ENCODE results near the gene RALY. TPM values are rescaled to one million over a fixed set of nuclear protein-coding genes. Genes with fewer than 3 reads are reported as not detected.

The RALY gene
- total and polyA plus RNA-seq, 2 donors (not counting 3 experiments of a cell fraction or from before 2014, with no cell fraction given) = 142 to 146 TPM

- dilution Hi-C loops (cut with MboI; ENCODE audit: extremely low pct_ligation_motif_present, low sequenced_read_pairs) = no loop called here
- no peak for DNase-seq (ENCODE audit: low read depth, low spot score)
- intact Hi-C loops (cut with micrococcal nuclease) = no loop called here
- H3K9me3 ChIP-seq (replicated peaks; ENCODE audit: control insufficient read depth, insufficient read depth, low read length) = no peaks in the 10 kb centered on the region
- no peak overlapping the region for H2AFZ ChIP-seq (ENCODE audit: low read depth, low read length)
- no peak for FAIRE-seq
- ChIA-PET CTCF (no interaction called here), POLR2A (no interaction called here)
- H3K4me2 ChIP-seq (ENCODE audit: insufficient read depth, low read length) = no peak overlapping the region
- peaks cover 13 to 28% of the 10 kb centered on the region in 2 experiments for H3K27me3 ChIP-seq (ENCODE audit: control insufficient read depth in 2 of 2, insufficient read depth in 2 of 2, low read length in 2 of 2)
- H3K9ac ChIP-seq (replicated peaks; ENCODE audit: extremely low read depth, insufficient read depth, low read length) = no peak overlapping the region
- H3K27ac ChIP-seq (ENCODE audit: insufficient read depth, low read depth, low read length) = no peak overlapping the region
- H3K4me3 ChIP-seq (replicated peaks in 1 of 3; ENCODE audit: insufficient read depth in 1 of 3, low read depth in 1 of 3, low read length in 3 of 3) = no peak overlapping the region
- no peaks in the 10 kb centered on the region for H4K20me1 ChIP-seq (replicated peaks; ENCODE audit: control insufficient read depth, extremely low read depth, insufficient read depth, low read length)
- TF ChIP-seq JUN (IDR thresholded peaks at IDR 0.05; ENCODE audit: borderline replicate concordance, insufficient read depth, insufficient read length, low read depth) (no peak), EZH2 (IDR thresholded peaks at IDR 0.05; ENCODE audit: borderline replicate concordance, low read depth, low read length, severe bottlenecking) (no peak), MYC (IDR thresholded peaks at IDR 0.05; ENCODE audit: low read depth, low read length) (no peak), CTCF (IDR thresholded peaks at IDR 0.05; ENCODE audit: extremely low read depth in 1 of 2, insufficient read depth in 1 of 2, low read depth in 1 of 2, low read length in 2 of 2) (no peak)
- no peaks in the 10 kb centered on the region for H3K9me1 ChIP-seq (replicated peaks; ENCODE audit: control insufficient read depth, extremely low read depth, insufficient read depth, low read length)
- no peaks in the 10 kb centered on the region for H3K36me3 ChIP-seq (ENCODE audit: control insufficient read depth in 2 of 2, extremely low read depth in 1 of 2, insufficient read depth in 2 of 2, low read length in 2 of 2)
- no peaks in the 10 kb centered on the region for H3K79me2 ChIP-seq (ENCODE audit: control insufficient read depth, insufficient read depth, low read length)
- BruUV-seq (replicated peaks) = no TSS peak
- H3K4me1 ChIP-seq (ENCODE audit: control insufficient read depth, extremely low read depth, insufficient read depth, low read length) = no peaks in the 10 kb centered on the region
Measured at GRCh38 chr20:33976959-33977358, 16.8 kb upstream of the RALY start.

DNA sequence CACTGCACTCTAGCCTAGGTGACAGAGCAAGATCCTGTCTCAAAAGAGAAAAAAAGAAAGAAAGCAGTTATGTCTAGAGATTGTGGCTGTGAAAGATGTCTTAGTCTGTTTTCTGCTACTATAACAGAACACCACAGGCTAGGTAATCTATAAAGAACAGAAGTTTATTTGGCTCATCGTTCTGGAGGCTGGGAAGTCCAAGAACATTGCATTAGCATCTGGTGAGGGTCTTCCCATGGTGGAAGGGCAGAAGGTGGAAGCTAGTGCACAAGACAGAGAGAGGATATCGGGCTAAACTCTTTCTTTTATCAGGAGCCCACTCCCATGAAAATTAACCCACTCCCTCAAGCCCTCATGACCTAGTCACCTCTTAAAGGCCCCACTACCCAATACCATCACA lies 16.2 kb upstream of the RALY start:
- POLR2A ChIA-PET = no interaction called here
- dilution Hi-C loops (cut with MboI; ENCODE audit: extremely low pct_ligation_motif_present, low sequenced_read_pairs) = no loop called here

More for the DNA sequence above, 16.2 kb upstream of the RALY start:
- Histone ChIP-seq H3K4me2 (ENCODE audit: insufficient read depth, low read length) (no peak overlapping the region), H4K20me1 (replicated peaks; ENCODE audit: control insufficient read depth, extremely low read depth, insufficient read depth, low read length) (no peaks in the 10 kb centered on the region), H3K4me3 (replicated peaks in 1 of 3; ENCODE audit: insufficient read depth in 1 of 3, low read depth in 1 of 3, low read length in 3 of 3) (no peak overlapping the region), H3K9me3 (replicated peaks; ENCODE audit: control insufficient read depth, insufficient read depth, low read length) (no peaks in the 10 kb centered on the region), H3K27ac (ENCODE audit: insufficient read depth, low read depth, low read length) (no peak overlapping the region), H3K4me1 (ENCODE audit: control insufficient read depth, extremely low read depth, insufficient read depth, low read length) (no peaks in the 10 kb centered on the region), H3K9me1 (replicated peaks; ENCODE audit: control insufficient read depth, extremely low read depth, insufficient read depth, low read length) (no peaks in the 10 kb centered on the region), H2AFZ (ENCODE audit: low read depth, low read length) (no peak overlapping the region), H3K27me3 (ENCODE audit: control insufficient read depth in 2 of 2, insufficient read depth in 2 of 2, low read length in 2 of 2) (peaks cover 13 to 28% of the 10 kb centered on the region in 2 experiments), H3K36me3 (ENCODE audit: control insufficient read depth in 2 of 2, extremely low read depth in 1 of 2, insufficient read depth in 2 of 2, low read length in 2 of 2) (no peaks in the 10 kb centered on the region), H3K9ac (replicated peaks; ENCODE audit: extremely low read depth, insufficient read depth, low read length) (no peak overlapping the region), H3K79me2 (ENCODE audit: control insufficient read depth, insufficient read depth, low read length) (no peaks in the 10 kb centered on the region)
- TF ChIP-seq FOS (IDR thresholded peaks at IDR 0.05; ENCODE audit: borderline replicate concordance, insufficient read depth, low read length) (no peak), POLR2A (IDR thresholded peaks at IDR 0.05; ENCODE audit: low read depth, low read length) (no peak), CTCF (IDR thresholded peaks at IDR 0.05; ENCODE audit: extremely low read depth in 1 of 2, insufficient read depth in 1 of 2, low read depth in 1 of 2, low read length in 2 of 2) (no peak), MYC (IDR thresholded peaks at IDR 0.05; ENCODE audit: low read depth, low read length) (no peak), GATA2 (IDR thresholded peaks at IDR 0.05; ENCODE audit: insufficient read depth, insufficient read length, low read depth, low read length) (no peak), POLR2AphosphoS5 (IDR thresholded peaks at IDR 0.05; ENCODE audit: insufficient read depth, low read depth, low read length) (no peak), JUN (IDR thresholded peaks at IDR 0.05; ENCODE audit: borderline replicate concordance, insufficient read depth, insufficient read length, low read depth) (no peak), EZH2 (IDR thresholded peaks at IDR 0.05; ENCODE audit: borderline replicate concordance, low read depth, low read length, severe bottlenecking) (no peak)
- TF ChIP-seq, protein P1, sequence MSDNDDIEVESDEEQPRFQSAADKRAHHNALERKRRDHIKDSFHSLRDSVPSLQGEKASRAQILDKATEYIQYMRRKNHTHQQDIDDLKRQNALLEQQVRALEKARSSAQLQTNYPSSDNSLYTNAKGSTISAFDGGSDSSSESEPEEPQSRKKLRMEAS (IDR thresholded peaks at IDR 0.05; ENCODE audit: insufficient read depth, insufficient read length) = no peak
- intact Hi-C loops (cut with micrococcal nuclease) = no loop called here
- no peak for DNase-seq (ENCODE audit: low read depth, low spot score)
- CTCF ChIA-PET = no interaction called here
- no TSS peak for BruUV-seq (replicated peaks)
- FAIRE-seq = no peak

Data from endothelial cell of umbilical vein (primary cell).